NCI-H226 (cell line): ENCODE data around the gene CISH.

Source experiments
- DNase-seq: peaks from one replicate; pipeline ENCODE4 v3.0.0-alpha.2; 2015

The CISH gene

DNA sequence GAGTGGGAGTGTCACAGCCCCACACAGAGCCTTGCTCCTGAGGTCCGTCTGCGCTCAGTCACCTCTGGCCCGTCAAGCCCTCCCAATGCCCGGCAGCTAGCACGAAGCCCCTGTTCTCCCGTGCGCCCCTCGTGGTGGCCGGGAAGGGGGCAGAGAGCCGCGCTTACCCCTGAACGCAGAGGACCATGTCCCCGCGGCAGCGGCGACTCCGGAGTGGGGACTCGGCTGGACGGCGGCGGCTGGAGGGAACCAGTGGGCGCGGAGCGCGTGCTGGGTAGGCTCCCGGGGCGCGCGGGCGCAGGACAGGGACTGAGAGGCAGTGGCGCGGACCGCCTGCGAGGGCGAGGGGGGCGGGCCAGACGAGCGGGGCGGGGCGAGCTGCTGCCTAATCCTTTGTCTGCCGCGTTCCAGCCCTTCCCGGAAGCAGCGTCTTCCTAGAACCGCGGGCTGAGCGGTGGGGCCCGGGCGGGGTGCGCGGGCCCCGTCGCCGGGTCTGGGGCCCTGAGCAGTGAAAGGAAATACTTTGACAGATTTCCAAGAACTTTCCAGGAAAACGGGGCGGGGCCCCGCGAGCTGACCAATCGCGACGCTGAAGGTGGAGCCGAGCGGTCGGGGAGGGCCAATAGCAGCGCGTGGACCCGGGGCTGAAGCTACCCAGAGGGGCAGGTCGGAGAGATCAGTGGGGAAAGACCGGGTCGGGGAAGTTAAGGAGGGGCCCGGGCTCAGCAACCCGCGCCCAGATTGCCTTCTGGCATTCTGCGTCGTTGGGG lies at the start of gene CISH:
Gene CISH (minus strand): TSS at position 311 of the 770 bp plus-strand sequence. CDS start 124 bp downstream, at position 187.
- DNase-seq = peak; percentile 77

- DNase-seq = no peak
Observed at GRCh38 chr3:50660386-50660785, 48.8 kb upstream of the CISH start.

GRCh38 chr3:50658831-50659230 lies 47.3 kb upstream of the CISH start:
- no peak for DNase-seq

GRCh38 chr3:50658416-50658815 lies 46.8 kb upstream of the CISH start:
- no peak for DNase-seq

- DNase-seq = no peak
Observed at GRCh38 chr3:50657816-50658215, 46.2 kb upstream of the CISH start.

DNA sequence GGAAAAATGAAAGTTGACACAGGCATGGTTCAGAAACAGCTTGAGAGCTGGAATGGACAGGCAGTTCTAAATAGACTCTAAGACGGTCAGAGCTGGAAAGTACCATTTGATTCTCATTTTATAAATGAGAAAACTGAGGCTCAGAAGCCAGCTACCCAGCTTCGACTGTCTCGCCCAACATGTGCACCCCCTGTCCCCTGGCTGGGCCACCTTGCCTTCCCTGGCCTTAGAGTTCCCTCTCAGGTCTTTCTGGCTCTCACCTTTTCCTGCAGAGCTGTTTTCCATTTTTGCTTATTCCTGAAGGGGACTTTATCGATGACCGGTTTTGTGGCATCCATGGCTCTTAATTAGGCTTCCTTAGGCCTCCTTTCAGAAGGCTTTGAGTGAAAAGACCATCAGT lies 45.8 kb upstream of the CISH start:
- no peak for DNase-seq

DNA sequence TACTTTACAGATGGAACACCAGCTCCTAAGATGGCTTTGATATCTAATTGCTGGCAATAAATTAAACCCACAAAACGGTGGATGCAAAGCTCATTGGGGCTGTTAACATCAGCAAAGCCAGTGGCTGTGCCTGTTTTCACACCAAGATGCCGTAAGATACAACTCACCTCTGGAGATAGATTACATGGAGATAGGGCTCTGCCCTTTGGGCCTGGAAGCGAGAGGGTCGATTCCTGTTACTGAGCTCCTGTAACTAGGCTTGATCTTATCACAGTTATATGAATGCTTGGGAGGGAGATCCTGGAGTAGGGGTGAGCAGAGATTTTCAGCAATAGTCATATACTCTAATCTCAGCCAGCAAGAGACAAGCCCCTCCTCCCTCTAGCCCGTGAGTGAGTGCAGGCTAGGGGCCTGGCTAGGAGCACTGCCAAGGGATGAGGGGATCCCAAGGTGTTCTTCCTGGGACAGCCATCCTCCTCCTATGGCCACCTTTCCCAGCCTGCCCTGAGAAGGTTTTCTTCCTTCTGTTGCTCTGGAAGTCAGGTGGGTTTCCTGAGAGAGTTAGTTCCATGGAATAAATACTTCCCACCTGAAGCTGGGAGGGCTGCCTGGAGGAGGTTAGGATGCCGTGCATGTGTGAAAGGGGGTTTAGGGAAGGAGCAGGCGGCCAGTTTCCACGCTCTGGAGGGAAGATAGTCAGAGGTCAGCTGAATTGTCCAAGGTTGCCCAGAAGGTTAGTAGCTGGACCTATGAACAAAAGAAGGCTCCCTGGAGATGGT lies 45.0 kb upstream of the CISH start:
- no peak for DNase-seq

DNA sequence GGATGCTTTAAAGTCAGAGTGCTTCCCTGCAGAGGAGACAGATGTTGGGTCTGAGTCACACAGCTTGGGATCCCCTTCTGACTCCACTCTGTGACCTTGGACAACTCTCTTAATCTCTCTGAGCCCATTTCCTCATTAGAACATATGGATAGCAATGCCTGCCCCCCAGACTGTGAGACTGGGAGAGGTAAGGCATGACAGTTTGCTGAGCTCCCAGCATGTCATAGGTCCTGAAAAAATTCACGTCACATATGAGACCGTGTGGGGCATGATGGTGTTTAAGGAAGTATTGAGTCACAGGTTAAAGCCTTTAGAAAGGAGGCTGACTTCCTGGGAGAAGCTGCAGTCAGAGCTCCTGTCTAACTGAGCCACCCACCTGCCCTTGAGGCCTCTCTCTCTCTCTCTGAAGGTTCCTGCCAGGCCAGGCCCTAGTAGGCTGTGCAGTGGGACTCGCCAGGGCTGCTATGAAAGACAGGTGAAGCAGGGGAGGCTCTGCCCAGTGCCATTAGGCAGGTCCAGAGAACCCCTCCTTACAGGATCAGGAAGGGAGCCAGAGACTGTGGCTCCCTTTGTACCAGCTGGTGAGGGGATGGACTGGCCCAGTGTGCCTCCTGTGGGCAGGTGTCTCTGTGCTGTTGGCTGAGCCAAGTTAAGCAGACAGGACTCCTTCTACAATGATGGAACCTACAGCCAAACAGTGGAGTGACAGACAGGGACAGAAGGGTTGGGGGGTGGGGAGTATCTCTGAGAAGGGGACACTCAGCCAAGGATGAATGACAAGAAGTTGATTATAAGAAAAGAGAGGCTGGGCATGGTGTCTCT lies 43.6 kb upstream of the CISH start:
- DNase-seq = no peak

DNA sequence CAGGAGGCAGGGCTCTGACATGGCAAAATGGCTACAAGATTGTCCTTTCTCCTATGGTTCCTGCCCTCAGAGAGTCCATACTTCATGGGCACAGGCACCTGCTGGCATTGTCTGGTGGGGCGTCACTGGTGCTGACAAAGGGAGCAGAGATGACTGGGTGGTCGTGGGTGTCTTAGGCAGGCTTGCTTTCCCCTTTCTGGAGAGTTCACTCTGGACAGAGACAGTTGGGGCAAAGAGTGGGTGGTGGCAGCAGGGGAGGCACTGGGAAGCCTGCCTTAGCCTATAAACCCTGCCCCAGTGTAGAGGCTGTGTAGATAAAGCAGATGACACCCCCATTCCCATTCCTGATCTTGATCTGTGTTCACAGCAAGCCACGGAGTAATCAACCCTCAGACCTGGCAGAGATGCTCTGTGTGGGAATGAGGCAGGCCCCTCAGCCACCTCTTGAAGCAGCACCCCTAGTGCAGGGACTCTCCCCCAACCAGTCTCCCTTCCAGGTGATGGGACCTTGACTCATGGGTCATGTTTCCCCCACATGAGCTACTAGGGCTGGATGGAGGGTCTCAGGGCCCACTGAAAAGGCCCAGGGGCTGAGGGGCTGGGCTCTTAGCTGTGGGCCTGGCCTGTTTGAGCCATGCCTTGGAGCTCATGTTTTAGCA lies 42.5 kb upstream of the CISH start:
- no peak for DNase-seq

DNA sequence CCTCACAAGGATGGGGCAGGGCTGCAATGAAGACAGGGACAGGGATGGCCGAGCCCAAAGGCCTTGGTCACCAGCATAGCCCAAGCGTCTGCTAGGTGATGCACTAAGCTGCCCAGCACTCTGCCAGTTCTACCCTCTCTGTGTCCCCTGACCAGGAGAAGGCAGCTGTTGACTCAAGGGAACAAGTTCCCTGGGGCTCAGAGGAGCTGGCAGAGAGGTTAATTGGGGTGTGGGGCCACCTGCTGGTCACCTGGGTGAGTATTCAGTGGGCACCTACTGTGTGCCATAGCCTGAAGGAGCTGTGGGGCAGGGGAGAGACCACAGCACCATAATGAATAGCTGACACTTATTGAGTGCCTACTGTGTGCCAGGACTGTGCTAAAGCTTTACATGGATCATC lies 41.1 kb upstream of the CISH start:
- DNase-seq = no peak

DNA sequence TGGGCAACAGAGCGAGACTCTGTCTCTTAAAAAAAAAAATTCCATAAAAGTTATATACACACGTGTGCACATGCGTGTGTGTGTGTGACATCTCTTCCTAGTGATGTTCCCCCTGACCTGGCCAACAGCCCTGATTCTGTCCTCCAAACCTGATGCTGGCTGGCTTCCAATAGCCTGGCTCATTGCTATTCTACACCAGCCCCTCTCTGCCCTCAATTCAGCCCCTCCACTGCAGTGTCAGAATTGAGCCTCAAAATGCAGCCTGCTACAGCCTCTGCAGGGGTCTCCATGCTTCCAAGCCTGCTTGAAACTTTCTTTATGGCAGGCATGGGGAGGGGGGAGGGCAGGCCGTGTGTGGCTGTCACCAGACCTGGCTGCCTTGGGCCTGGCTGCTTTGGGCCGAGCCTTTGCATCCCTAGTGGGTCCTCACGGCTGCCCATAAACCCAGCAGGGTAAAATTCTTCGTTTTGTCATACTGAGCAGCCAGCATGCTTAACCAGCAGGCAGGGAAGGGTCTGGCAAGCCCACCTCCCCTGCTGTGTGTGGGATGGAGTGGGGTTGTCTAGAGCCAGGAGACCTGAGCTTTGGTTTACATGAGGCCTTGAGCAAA lies 40.5 kb upstream of the CISH start:
- no peak for DNase-seq

DNA sequence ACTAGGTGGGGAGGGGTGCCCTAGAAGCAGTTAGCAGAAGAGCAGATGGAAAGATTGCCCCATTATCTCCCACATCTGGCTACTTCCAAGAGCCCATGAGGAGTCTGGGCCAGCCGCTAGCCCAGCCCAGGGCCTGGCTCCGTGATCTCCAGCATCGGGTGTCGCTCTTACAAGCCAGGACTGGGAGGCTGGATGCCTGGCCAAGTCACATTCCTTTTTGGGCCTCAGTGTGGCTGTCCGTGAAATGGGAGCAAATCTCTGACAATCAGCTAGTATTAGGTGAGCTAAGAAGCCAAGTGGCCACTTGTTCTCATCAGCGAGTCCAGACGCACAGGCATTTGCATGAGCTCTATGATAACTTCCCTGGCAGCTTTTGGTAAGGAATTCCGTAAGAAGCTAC lies 39.9 kb upstream of the CISH start:
- no peak for DNase-seq

- no peak for DNase-seq
Observed at GRCh38 chr3:50650018-50650417, 38.4 kb upstream of the CISH start.

DNA sequence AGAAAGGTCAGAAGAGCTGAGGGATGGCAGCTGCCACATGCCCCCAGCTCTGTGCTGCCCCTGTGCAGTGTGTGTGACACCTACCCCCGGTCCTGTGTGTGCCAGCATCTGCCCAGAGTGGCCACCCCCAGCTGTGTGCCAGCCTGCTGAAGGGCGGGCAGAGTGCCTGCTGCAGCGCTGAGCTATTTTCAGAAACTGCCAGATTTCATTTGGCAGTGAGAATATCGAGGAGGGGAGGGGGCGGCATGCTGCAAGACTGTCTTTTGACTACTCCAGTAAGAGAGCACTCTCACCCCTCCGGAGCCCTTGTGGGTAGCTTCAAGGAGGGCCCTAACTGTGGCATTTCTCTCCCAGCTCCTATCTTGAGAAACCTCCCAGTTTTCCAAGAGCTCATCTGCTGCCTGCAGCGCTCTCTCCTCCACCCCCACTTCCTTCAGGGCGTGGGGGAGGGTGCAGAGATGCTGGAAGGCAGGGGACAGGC lies 37.9 kb upstream of the CISH start:
- no peak for DNase-seq

- no peak for DNase-seq
Observed at GRCh38 chr3:50648944-50649343, 37.4 kb upstream of the CISH start.

DNA sequence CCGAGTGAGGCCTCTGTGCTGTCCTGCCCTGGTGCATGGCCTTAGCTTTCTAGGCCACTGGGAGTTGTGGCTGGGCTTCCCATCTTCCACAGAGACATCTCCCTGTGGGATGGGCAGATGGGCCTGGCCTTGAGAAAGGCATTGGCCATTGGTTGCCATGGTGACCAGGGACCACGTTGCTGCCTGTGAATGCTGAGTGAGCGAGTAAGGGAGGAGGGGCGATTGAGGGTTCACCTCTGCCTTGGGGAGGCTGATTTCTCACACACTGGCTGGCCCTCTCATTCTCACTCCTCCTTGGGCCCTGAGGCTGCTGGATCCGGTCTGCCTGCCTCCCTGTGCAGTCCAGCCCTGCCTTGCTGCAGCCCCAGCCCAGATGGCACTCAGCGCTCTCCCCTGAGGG lies 36.7 kb upstream of the CISH start:
- no peak for DNase-seq

GRCh38 chr3:50645378-50645777 lies 33.8 kb upstream of the CISH start:
- DNase-seq = no peak

- no peak for DNase-seq
Observed at GRCh38 chr3:50644561-50644960, 33.0 kb upstream of the CISH start.

GRCh38 chr3:50642382-50642781 lies 30.8 kb upstream of the CISH start:
- no peak for DNase-seq

GRCh38 chr3:50639055-50639494 lies 27.5 kb upstream of the CISH start:
- peak; percentile 56 for DNase-seq

- no peak for DNase-seq
Observed at GRCh38 chr3:50637945-50638344, 26.4 kb upstream of the CISH start.

GRCh38 chr3:50637011-50637410 lies 25.4 kb upstream of the CISH start:
- no peak for DNase-seq
